ENCODE results near the gene MUSK. TPM values are rescaled to one million over a fixed set of nuclear protein-coding genes. Genes with fewer than 3 reads are reported as not detected.

MUSK gene
- total and polyA plus RNA-seq, 2 of the 4 experiments (the other 2 are of a cell fraction): 0.07 to 0.18 TPM

- BruUV-seq (replicated peaks): no TSS peak
- no peak overlapping the region for H3K4me2 ChIP-seq (ENCODE audit: low read depth, low read length)
- no peak overlapping the region for H2AK9ac ChIP-seq (replicated peaks; ENCODE audit: low read depth, low read length, poor library complexity)
- no CpG with 5 or more reads among the region's 2 CpGs for WGBS, 2 experiments (ENCODE audit: extremely low coverage in 2 of 2, insufficient read length in 1 of 2)
- H3K18ac ChIP-seq (ENCODE audit: low read depth, low read length): peak overlapping the region; percentile 92; the same call in 1 of the 2 replicates
- H3K36me3 ChIP-seq (ENCODE audit: control insufficient read depth, insufficient read depth, low read length): no peaks in the 10 kb centered on the region
- ChIA-PET POLR2A (ENCODE audit: unreplicated experiment) (interaction anchor here (0.6 kb wide), 1 partner anchor 937 kb away, joined by 4 read pairs; no protein-coding TSS in a partner anchor), CTCF (no interaction called here)
- in situ Hi-C loops (cut with MboI; ENCODE audit: low sequenced_read_pairs): no loop called here
- H3K4me3 ChIP-seq (ENCODE audit: insufficient read depth, low read depth, low read length): no peak overlapping the region
- H3K23ac ChIP-seq (ENCODE audit: low read depth, low read length): peak overlapping the region; percentile 28; the same call in 1 of the 2 replicates
- peaks cover 4% of the 10 kb centered on the region for H3K4me1 ChIP-seq (ENCODE audit: control insufficient read depth, insufficient read depth, low read length)
- H4K8ac ChIP-seq (ENCODE audit: low read depth in 2 of 2, low read length in 2 of 2): peak overlapping the region in 1 of 2 experiments; percentile 43; a peak in 3 of 4 replicates
- H2AFZ ChIP-seq (replicated peaks; ENCODE audit: low read length, poor library complexity): peak overlapping the region; percentile 82
- H4K5ac ChIP-seq (ENCODE audit: low read depth, low read length): peak overlapping the region; percentile 87
- H2BK20ac ChIP-seq (ENCODE audit: low read depth, low read length): peak overlapping the region; percentile 81
- H3K9ac ChIP-seq (ENCODE audit: low read depth, low read length): no peak overlapping the region
- peak overlapping the region; percentile 95 for H2BK120ac ChIP-seq (ENCODE audit: low read depth, low read length)
- peak; percentile 59 for ATAC-seq (ENCODE audit: low read depth)
- intact Hi-C loops (cut with micrococcal nuclease): no loop called here
- H3K79me1 ChIP-seq (ENCODE audit: low read depth in 1 of 2, low read length in 2 of 2): no peaks in the 10 kb centered on the region
- no peaks in the 10 kb centered on the region for H3K27me3 ChIP-seq (ENCODE audit: control insufficient read depth, insufficient read depth, low read length)
- H2AK5ac ChIP-seq (ENCODE audit: low read depth, low read length): peak overlapping the region; percentile 64
- peak overlapping the region; percentile 83 for H2BK5ac ChIP-seq (ENCODE audit: low read depth, low read length, poor library complexity, severe bottlenecking)
- peak overlapping the region; percentile 59 for H4K91ac ChIP-seq (ENCODE audit: insufficient read depth, low read depth, low read length)
- DNase-seq: peak; percentile 81
- H3K14ac ChIP-seq (replicated peaks; ENCODE audit: low read depth, low read length): peak overlapping the region; percentile 85
- H3K56ac ChIP-seq (ENCODE audit: extremely low read depth, insufficient read depth, low read length): 0 out of 2 replicates have a peak overlapping the region, but pooled peaks have one; percentile 26
- no peaks in the 10 kb centered on the region for H4K20me1 ChIP-seq (ENCODE audit: insufficient read depth, low read length)
- peak overlapping the region; percentile 9 for H3K27ac ChIP-seq (ENCODE audit: insufficient read depth, low read length)
- H3K9me3 ChIP-seq (ENCODE audit: control insufficient read depth, insufficient read depth, low read length): no peaks in the 10 kb centered on the region
- peak overlapping the region; percentile 80; the same call in 2 of the 3 replicates for H2BK15ac ChIP-seq (ENCODE audit: low read depth, low read length)
- peak overlapping the region; percentile 80 for H3K4ac ChIP-seq (ENCODE audit: low read depth, low read length)
- peaks cover 4% of the 10 kb centered on the region; the same call in 1 of the 2 replicates for H3K9me1 ChIP-seq (ENCODE audit: insufficient read depth, low read length)
- dilution Hi-C loops (cut with HindIII; ENCODE audit: low sequenced_read_pairs, unreplicated experiment): no loop called here
- TF ChIP-seq USF2 (IDR thresholded peaks at IDR 0.05; ENCODE audit: low read depth, low read length) (no peak), MXI1 (IDR thresholded peaks at IDR 0.05; ENCODE audit: borderline replicate concordance, low read depth, low read length) (no peak), MAZ (IDR thresholded peaks at IDR 0.05; ENCODE audit: borderline replicate concordance, low read depth, low read length) (no peak), ELK1 (IDR thresholded peaks at IDR 0.05; ENCODE audit: borderline replicate concordance, low read depth, low read length) (no peak), FOS (IDR thresholded peaks at IDR 0.05; ENCODE audit: low read depth, low read length) (no peak), RCOR1 (IDR thresholded peaks at IDR 0.05; ENCODE audit: insufficient replicate concordance, low read length) (no peak), CHD1 (IDR thresholded peaks at IDR 0.05; ENCODE audit: low read depth, low read length) (no peak), NFE2L2 (IDR thresholded peaks at IDR 0.05; ENCODE audit: low read depth, low read length) (no peak), POLR2A (IDR thresholded peaks at IDR 0.05; ENCODE audit: low read depth, low read length) (no peak), RFX5 (IDR thresholded peaks at IDR 0.05; ENCODE audit: low read depth, low read length) (no peak), MAFK (IDR thresholded peaks at IDR 0.05; ENCODE audit: low read depth, low read length) (no peak), BHLHE40 (IDR thresholded peaks at IDR 0.05; ENCODE audit: low read depth, low read length) (no peak), RAD21 (IDR thresholded peaks at IDR 0.05; ENCODE audit: low read length) (no peak), CTCF (conservative IDR thresholded peaks at IDR 0.05; ENCODE audit: low read depth, low read length) (no peak), CEBPB (IDR thresholded peaks at IDR 0.05; ENCODE audit: low read depth, low read length) (no peak)
Observed at GRCh38 chr9:110659891-110660541, 8.6 kb upstream of the MUSK start.

Data from IMR-90 (cell line).